ENCODE results near the gene NOX3.

DNA sequence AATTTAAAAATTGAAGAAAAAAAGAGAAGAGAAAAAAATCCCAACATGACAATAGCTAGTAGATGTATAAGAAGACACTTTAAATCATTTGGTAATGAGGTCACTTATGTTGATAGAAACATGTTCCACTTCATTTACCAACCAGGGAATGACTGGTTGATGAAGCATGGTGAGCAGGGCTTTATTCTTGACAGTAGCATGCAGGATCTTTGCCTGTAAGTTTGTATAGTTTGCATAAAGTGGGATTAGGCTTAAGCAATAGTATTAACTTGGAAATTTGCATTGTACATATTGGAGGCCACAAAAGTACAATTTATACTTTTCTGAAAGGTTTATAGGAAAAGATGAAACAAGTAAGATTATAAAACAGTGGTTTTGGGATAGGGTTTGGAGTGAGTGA, 67.0 kb downstream of the NOX3 start:
- TF ChIP-seq, protein P1, sequence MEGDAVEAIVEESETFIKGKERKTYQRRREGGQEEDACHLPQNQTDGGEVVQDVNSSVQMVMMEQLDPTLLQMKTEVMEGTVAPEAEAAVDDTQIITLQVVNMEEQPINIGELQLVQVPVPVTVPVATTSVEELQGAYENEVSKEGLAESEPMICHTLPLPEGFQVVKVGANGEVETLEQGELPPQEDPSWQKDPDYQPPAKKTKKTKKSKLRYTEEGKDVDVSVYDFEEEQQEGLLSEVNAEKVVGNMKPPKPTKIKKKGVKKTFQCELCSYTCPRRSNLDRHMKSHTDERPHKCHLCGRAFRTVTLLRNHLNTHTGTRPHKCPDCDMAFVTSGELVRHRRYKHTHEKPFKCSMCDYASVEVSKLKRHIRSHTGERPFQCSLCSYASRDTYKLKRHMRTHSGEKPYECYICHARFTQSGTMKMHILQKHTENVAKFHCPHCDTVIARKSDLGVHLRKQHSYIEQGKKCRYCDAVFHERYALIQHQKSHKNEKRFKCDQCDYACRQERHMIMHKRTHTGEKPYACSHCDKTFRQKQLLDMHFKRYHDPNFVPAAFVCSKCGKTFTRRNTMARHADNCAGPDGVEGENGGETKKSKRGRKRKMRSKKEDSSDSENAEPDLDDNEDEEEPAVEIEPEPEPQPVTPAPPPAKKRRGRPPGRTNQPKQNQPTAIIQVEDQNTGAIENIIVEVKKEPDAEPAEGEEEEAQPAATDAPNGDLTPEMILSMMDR (IDR thresholded peaks at IDR 0.05): no peak
- TF ChIP-seq POLR2A (IDR thresholded peaks at IDR 0.05): no peak
- no peak for TF ChIP-seq POLR2AphosphoS5 (IDR thresholded peaks at IDR 0.05; ENCODE audit: insufficient read depth in 1 of 2, low read depth in 1 of 2)

All from vagina (tissue), 2 donors.